GM21619 (cell line): ENCODE data around the gene COLQ.
"Not testable (repeated sequence)": the region's sequence is repeated elsewhere in the genome, so short reads cannot be mapped to it uniquely, and the experiment has no call there.

Experiments used
- ATAC-seq: cut with Tn5 transposase; IDR thresholded peaks from one replicate; pipeline ENCODE4 v1.9.1; 2021; ENCODE audit not compliant: unreplicated experiment

COLQ gene

DNA sequence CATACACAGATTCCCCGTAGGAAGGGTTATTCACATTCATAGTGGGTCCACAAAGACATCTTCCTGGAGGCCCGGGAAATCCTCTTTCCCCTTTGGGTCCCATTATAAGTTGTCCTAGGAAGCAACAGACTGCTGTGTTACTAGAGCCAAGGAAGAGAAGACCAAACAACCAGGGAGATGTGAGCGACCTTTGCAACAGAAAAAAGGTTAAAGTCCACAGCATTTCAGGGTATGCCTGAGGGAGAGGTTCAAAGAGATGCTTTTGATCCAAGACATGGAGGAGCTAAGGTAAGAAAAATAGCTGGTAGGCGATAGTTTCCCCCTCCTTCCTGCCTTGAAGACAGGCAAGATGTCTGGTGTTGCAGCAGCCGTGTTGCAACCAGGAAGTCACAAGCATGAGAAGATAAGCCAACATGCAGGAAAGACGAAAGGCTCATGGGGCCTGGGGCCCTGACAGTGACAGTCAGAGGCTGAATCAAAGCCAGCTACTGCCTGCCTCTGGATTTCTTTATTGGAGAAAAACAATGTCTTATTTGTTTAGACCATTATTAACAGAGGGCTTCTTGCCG is 63.2 kb downstream of the COLQ start:
- no peak for ATAC-seq

DNA sequence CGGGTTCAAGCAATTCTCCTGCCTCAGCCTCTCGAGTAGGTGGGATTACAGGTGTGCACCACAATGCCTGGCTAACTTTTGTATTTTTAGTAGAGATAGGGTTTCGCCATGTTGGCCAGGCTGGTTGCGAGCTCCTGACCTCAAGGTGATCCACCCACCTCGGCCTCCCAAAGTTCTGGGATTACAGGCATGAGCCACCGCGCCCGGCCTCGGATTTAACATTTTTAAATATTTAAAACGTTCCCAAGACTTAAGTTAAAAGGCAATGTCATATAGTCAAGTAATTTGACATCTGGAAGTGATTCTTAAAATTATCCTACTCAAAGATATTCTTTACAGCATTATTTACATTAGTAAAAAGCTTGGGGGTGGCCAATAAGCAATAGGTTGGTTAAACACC is 64.6 kb downstream of the COLQ start:
- ATAC-seq, result not testable (repeated sequence)

DNA sequence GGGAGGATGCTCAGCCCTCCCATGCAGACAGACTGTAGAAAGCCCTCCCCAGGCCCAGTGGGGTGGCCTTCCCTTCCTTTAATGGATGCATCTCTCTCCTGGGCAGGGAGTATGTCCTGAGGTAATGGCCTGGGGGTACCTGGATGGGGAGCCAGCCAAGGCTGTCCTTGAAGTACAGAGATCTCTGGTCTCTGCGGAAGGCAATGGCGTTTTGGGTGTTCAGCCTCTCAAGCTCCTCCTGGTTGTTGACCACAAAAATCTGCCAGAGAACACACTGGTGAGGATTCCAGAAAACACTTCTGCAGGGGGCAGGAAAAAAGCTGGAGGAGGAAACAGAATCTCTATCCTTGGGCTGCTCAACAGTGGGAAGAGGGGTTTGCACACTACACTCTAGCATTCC is 65.2 kb downstream of the COLQ start:
- no peak for ATAC-seq

DNA sequence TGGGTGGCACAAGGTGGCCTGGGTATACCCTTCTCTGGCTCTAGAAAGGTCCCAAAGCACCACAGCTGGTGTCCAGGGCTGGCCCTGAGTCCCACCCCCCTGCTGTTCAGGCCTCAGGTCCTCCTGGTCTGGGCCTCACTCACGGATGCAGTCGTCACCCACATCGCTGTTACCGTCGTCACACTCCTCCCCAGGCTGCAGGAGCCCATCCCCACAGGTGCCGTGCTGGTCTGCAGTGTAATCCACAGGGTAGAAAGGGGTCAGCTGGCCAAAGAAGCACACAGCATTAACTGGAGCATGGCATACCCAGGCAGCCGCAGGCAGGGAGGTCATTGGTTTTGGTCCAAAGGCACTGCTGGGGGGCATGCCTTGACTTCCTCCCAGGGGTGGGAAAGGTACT is 65.8 kb downstream of the COLQ start:
- no peak for ATAC-seq

DNA sequence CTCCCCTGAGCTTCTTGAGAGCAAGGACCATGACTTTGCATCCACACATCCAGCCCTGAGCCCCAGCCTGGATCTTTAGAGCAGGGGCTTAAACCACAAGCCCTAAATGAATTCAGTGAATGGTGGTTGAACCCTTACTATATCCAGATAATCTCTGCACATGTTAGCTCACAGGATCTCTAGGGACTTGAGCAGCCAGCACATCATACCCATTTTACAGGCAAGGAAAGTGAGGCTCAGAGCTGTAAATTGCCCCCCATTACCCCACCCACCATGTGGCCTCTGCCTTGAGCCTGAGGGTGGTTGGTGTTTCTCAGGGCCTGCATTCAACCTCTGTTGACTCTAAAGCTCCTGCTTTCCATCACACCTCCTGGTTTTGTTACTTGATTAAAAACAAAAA is 66.5 kb downstream of the COLQ start:
- ATAC-seq, result no peak

DNA sequence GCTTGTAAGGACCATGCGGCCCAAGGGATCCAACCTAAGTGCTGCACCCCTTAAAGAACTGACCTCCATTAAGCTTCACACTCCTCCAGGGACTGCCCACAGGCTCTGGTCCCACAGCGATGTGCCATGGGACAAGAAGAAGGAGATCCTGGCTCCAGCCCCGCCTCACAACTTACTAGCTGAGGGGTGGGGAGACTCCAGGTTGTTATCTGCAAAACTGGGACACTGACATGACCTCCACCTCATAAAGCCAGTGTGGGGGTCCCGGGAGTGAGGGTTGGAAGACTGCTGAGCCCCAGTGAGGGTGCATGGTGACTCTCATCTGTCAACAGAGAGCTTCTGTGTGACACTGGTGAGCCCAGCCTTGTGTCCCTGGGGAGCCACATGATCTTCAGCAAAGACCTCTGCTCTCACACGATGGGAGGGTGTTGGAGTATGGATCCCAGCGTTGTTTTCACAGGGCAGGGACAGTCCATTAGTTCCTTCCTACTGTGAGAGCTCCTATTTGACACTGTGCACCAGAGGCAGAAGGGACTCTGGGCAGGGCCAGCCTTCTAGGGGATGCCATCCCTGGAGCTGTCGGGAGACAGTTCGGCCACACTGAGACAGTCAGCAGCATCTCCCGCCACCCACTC is 67.4 kb downstream of the COLQ start:
- ATAC-seq, result no peak

DNA sequence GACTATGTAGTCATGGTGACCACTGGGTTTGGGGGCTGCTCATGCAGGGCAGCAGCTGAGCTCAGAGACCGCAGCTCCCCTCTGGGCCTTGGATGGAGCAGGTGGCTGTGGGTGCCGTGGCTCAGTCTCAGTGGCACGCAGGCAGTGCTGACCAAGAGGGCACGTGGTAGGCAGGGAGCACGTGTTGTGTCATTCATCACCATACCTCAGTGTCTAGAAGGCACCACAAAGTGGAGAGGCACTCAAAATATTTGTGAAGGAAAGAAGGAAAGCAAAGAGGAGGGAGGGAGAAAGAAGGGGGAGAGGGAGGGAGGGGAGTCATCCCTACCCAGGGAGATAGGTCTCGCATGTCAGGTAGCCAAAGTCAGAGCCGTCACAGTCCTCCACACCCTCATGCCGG is 68.0 kb downstream of the COLQ start:
- ATAC-seq, result no peak

DNA sequence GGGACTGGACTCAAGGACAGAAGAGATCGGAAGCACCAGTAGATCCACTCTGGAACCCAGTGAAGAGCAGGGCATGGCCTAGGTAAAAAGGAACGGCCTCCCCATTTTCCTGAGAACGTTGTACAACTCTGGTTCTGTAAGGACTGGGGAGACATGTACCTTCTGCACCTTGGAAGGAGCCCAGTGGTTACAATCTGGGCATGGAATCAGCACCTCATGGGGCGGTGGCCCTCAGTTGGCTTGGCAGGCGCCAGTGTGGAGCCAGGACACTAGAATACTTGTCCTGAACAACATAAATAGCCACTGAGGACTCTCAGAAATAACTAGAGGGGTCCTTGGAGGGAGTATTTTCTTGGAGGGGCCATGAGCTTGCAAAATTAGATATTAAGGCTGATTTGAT is 68.5 kb downstream of the COLQ start:
- no peak for ATAC-seq

DNA sequence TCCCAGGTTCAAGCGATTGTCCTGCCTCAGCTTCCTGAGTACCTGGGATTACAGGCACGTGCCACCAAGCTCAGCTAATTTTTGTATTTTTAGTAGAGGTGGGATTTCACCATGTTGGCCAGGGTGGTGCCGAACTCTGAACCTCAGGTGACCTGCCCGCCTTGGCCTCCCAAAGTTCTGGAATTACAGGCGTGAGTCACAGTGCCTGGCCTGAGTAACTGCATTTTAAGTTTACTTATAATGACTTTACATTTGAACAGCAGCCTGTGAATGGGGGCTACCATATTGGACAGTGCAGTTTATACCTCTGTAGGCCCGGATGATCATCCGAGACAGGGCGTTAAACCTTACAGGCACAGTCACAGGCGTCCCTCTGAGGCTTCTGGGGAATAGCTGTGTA is 69.3 kb downstream of the COLQ start:
- ATAC-seq, result no peak

DNA sequence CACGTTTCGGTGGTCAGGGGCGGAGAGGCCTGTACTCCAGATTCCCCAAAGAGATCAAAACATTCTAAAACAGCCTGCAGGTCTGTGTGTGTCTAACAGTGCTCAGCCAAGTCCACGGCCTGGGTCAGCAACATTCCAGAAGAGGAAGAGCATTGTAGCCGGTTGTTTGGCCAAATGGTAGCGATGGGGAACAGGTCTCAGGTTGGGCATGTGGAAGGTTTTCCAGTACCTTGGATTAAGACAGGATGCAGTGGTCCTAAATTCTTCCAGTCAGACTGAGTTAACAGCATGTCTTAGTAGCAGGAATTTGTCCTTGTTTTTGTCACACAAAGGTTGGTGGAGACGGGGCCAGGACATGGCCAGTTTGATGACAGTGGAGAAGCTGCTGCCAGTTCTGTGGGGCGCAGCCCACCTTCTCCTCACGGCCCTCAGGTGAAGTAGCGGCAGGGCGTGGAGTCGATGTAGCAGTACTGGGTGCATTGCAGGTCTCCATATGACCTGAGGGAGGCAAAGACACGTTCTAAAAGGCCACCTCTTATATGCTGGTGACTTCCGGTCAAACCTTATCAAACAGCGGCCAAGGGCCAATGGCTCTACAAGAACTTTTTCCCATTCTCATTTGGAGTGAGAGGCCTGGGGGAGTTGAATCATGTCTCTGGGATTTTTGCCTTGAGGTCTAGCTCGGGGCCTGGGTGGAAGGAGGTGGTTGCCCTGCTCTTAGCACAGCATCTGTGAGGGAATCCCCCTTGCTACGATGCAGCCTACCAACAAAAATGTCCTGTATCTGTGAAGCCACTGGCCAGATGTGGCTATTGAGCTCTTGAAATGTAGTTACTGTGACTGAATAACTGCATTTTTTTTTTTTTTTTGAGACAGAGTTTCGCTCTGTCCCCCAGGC is 70.0 kb downstream of the COLQ start:
- no peak for ATAC-seq

DNA sequence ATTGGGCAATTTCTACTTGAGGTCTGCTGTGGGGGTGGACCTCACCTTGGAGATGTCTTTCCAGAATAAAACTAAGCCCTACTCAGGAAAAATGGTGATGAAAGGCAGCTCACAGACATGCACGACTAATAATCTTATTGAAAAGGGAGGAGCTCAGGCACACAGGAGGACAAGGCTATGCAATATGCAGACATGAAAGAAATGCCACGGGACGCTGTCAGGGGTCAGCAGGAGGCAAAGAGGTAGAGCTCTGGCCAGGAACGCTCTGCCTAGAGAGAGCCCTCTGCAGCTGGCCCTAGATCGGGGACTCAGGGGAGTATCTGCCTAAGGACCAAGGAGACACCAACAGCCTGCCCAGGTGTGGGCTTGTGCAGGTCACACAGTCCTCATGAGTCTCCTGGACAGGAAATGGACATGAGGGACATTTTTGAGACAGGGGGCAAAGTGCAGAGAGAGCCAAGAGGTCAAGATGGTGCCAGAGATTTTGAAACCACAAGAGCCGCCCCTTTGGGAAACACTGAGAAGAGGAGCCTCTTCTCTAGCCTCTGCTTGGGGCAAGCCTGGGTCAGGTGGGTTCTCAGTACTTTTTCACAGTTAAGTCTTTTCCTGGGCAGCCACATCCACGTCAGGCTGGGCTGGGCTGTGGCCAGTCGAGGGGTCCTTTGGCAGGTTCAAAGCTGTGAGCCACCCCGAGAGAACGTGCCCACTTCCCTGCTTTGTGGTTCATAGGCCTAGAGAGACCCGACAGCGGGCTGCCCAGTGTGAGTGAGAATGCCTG is 70.9 kb downstream of the COLQ start:
- ATAC-seq, result no peak

DNA sequence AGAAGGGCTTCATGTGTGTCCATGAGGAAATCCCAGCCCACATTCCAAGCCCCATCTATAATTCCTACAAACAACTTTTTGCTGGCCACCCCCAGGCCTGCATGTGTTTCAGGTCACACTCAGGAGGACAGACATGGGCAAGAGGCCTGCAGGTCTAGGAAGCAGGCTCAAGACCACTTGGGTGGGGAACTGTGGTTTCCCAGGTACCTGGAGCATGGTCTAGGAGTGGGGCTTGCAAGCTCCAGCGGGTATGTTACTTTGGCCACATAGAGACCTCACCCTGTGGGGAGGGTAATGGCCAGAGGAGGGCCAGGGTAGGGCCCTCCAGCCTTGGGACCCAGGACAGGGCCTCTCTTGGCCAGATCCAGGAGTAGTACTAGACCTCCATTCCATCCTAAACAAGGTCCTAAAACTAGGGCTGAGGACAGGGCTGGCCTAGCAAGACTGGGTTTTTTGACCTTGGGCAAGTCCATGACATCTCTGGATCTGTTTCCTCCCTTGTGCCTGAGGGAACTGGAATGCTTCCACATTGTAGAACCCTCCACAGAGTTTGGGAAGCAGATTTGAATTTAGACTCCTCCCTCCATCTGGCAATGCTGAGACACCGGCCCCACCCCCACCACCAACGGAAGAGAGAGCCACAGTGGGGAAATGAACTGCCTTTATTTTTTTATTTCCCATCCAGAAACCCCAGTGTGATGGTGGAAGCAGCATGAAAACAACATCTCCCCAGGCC is 71.8 kb downstream of the COLQ start:
- ATAC-seq, result no peak

DNA sequence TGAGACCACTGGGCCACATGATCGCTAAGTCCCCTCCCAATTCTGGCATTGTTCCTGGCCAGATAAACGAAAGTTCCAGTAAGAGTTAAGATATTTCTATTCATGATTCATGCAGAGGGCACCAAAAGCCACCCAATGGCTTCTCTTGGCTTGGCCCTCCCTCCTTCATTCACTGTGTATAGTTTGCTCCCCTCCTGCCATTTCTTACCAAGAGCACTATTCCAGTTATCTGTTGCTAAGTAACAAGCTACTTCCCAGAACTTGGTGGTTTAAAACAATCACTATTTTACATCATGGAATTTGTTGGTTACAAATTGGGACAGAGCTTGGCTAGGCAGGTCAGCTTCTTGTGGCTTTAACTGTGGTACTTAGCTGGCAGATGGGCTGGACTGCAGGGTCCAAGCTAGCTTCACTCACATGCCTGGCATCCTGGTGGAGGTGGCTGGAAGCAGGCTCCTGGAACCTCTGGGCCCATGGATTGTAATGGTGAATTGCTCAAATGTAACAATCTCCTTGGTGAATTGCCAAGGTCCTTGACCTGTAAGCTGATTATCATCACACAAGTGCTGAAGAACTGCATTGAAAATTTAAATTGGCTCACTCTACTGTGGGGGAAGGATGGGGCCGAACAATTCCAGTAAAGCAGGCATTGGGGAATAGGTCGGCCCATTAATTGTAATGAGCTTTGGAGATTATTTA is 77.5 kb downstream of the COLQ start:
- ATAC-seq, result no peak

DNA sequence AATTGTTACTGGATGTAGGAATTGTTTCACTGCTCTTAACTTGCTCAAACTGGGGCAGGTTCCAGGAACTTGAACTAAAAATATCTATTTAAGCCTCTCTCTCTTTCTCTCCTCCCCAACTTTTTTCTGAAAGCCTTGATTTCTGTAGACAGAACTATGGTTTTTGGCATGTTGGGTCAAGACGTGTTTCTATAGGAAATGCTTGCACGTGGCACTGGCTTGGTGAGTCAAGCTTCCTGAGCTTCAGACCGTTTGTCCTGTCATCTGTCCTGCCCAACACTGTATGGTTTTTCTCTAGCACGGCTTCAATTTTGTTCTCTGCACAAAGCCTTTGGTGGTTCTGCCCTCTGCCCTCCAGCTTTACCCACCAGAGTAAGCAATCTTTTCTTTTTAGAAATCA is 80.6 kb downstream of the COLQ start:
- ATAC-seq, result no peak

DNA sequence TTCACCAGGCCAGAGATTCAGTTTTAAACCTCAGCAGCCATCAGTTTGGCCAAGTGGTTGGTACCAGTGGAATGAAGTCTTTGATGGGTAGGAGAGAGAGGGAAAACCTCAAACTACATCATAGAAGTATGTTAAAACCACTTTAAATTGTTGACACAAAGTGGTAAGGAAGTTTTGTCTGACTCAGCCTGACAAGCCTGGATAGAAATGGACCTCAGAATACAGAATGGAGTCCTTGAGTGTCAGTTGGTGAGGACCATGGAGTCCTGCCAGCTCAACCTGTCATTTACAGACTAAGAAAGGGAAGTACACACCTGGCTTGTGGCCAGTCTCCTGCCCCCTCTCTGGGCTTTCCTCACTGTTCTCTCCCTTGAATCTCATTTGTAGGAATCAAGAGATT is 82.0 kb downstream of the COLQ start:
- ATAC-seq, result no peak

DNA sequence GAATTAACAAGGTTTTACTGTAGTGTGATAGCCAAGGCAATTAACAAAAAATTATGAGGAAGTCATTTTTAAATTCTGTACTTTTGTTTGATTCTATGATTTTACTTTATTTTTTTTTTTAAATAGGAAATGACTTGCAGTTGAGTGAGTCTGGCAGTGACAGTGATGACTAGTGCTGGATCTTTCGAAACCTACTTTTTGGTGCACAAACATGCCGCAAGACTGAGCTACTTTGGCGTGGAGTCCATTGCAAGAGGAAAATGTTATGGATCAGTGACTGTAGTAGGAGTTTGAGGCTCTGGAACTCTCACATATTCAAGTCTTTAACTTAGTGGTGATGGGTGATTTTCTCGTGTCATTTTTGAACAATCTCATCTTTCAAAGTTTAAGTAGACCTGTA is 82.5 kb downstream of the COLQ start:
- no peak for ATAC-seq

DNA sequence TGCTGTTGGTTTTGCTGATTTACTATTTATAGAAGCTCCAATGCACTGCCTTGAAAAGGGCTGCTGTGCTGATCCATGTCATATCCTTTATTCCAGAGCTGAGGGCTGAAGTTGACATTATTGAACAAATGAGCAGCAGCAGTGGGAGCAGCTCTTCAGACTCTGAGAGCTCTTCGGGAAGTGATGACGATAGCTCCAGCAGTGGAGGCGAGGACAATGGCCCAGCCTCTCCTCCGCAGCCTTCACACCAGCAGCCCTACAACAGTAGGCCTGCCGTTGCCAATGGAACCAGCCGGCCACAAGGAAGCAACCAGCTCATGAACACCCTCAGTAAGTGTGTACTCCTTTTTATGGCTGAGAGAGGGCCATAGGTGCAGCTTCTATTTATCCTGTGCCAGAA is 85.3 kb downstream of the COLQ start:
- no peak for ATAC-seq

DNA sequence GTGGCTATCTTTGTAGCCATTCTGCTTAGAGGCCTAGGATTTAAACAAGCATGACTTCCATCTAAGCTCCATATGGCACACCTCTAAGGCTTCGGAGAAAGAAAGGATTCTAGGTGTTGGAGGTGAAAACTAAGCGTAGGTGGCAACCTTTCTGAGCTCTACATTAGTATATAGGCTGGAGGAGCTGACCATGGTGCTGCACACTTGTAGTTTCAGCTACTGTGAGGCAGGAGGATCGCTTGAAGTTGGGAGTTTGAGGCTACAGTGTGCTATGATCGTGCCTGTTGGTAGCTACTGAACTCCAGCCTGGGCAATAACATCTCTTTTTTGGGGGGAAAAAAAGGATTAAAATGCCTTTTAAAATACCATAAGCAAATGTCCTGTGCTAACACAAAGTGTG is 86.8 kb downstream of the COLQ start:
- ATAC-seq, result no peak

DNA sequence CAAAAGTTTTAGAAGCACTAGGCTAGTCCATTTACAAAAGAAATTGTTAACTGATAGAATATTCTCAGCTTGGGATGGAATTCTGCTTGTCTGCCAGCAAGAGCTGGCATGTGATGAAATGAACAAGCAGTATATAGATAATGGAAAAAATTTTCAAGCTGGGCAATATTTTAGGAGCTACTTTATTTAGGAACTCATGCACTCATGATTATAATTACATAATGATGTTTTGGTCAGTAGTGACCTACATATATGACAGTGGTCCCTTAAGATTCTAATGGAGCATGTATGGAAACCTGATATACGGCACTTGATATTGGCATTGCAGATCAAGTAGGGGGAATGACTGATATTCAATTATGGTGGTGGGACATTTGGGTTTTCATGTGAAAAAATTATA is 88.0 kb downstream of the COLQ start:
- ATAC-seq, result no peak

DNA sequence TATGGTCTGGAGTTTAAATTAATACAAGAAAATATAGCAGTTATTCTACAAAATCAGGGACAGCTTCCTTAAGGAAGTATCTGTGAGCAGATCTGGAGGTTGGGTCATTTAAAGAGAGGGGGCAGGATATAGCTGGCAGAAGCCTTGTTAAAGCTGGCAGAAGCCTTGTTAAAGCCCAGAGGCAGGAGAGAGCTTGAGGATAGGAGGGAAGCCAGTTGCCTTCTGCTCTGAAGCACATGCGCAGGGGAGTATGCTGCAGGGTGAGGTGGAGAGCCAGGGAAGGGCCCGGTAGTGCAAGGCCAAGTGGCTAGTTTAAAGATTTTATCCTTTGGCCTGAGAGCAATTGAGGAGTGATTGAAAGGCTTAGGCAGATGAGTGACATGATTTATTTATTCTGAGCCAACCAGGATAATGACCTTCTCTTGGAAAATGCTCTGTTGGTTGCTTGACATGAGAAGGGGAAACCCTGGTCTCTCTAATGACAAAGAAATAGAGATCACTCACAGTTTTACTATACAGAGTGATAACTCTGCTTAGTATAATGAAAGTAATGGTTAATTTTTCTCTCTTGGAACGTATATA is 90.2 kb downstream of the COLQ start:
- ATAC-seq, result no peak
